H1 (cell line): ENCODE data around the gene MLC1. TPM values are rescaled to one million over a fixed set of nuclear protein-coding genes. Genes with fewer than 3 reads are reported as not detected.

Source experiments
- NANOG ChIP-seq: IDR thresholded peaks from 2 replicates; pipeline ENCODE4 v1.6.1; 2011; ENCODE audit warnings: low read length, low read depth, mild to moderate bottlenecking, inconsistent platforms; ENCODE audit not compliant: insufficient read depth, poor library complexity, severe bottlenecking
- polyA plus RNA-seq, 7 experiments: library from polyadenylated mRNA; depleted of rRNA in 3 of 7; stranded (reverse) in 5 of 7; unstranded in 2 of 7; fragments of >200 nt in 5 of 7; fragments of 200-250 nt in 2 of 7; gene quantifications; 1 replicate in 5 of 7; 2 replicates in 1 of 7; 4 replicates in 1 of 7; pipeline versions ENCODE4 v1.2.1 to v1.2.3, GENCODE V29; 2011 to 2013; ENCODE audit warnings: missing spikeins in 2 of 7, mixed read lengths in 2 of 7
- total RNA-seq: library from RNA; stranded (reverse); fragmentation: NEBNext Ultra II Directional; extraction: Animal tissue kit (Norgen Biotek cat#: 25700); gene quantifications from 2 replicates; pipeline ENCODE4 v1.2.1, GENCODE V29; 2021

Gene MLC1
- total and polyA plus RNA-seq, 2 of the 8 experiments (the other 6 are each of a cell fraction or from before 2014, with no cell fraction given), result 0.20 TPM; not detected in 1

DNA sequence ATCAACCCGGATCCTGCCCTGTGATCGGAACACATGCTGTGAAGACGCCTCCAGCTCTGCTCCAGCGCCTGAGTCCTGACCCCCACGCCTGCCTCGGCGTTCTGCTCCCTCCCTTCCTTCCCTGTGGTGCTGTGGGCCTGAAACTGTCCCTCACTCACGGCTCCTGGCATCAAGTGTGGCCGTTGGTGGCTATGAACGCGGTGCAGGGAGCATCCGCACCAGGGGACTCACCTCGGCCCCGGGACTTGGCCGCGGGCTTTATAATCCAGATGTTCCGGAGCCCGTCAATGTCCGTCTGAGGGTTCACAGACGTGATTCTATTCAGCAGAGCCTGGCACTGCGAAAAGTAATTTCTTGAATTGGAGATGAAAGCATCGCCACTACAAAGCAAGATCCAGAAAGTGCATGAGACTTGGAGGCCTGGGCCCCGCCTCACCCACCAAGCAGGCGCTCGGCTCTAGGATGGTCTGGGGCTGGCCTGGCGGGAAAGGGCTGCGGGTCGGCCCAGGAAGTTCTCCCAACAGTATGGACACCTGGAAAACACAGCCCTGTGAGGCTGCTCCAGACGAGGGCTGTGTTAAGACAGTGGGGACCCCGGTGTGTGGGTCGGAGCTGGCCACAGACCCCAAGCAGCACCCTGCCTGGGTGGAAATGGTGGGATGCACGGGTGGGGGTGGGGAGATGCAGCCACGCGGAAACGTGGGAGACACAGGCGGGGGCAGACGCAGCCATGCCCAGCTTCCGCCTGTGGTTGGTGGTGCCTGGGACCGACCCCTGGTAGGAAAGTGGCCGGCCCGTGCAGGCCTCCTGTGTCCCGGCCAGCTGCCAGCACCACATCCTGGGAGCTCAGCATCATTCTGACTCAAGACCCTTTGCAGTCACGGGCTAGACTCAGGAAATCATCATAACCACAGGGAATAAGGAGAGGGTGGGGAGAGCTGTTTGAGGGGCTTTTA lies 50.8 kb downstream of the MLC1 start (continued):
- TF ChIP-seq NANOG, result no peak
